HG03045 (cell line): Measurements from ENCODE around the gene SIGMAR1.

Experiments
- ATAC-seq: cut with Tn5 transposase; IDR thresholded peaks from one replicate; pipeline ENCODE4 v1.9.1; 2021; ENCODE audit warnings: mild to moderate bottlenecking, moderate library complexity; ENCODE audit not compliant: unreplicated experiment

The SIGMAR1 gene

GRCh38 chr9:34633166-34633565, 4.4 kb downstream of the SIGMAR1 start:
- no peak for ATAC-seq

- ATAC-seq: no peak
Measured at GRCh38 chr9:34630402-34631154, 7.0 kb downstream of the SIGMAR1 start.

GRCh38 chr9:34629491-34629808, 8.1 kb downstream of the SIGMAR1 start:
- no peak for ATAC-seq

GRCh38 chr9:34628656-34629490, 8.7 kb downstream of the SIGMAR1 start, which contains the start of gene ARID3C:
ARID3C (minus strand) TSS chr9:34629066; CDS start chr9:34628014, 1,052 bp downstream.
- ATAC-seq: no peak

GRCh38 chr9:34627716-34628655, 9.6 kb downstream of the SIGMAR1 start:
- no peak for ATAC-seq

GRCh38 chr9:34625186-34625486, 12.5 kb downstream of the SIGMAR1 start:
- no peak for ATAC-seq

GRCh38 chr9:34624475-34625185, 13.0 kb downstream of the SIGMAR1 start:
- ATAC-seq: no peak

GRCh38 chr9:34623374-34624235, 14.0 kb downstream of the SIGMAR1 start:
- no peak for ATAC-seq

GRCh38 chr9:34620061-34620994, 17.3 kb downstream of the SIGMAR1 start, which contains the start of gene DCTN3:
DCTN3 (minus strand) TSS chr9:34620495; CDS start chr9:34620464, 31 bp downstream.
- ATAC-seq: peak; percentile 98

GRCh38 chr9:34615132-34615531, 22.5 kb downstream of the SIGMAR1 start:
- ATAC-seq: no peak

GRCh38 chr9:34612788-34613390, 24.7 kb downstream of the SIGMAR1 start:
- peak; percentile 40 for ATAC-seq

- ATAC-seq: peak; percentile 87
Measured at GRCh38 chr9:34611811-34612787, 25.5 kb downstream of the SIGMAR1 start, which contains the start of gene RPP25L. RPP25L (minus strand) TSS chr9:34612097; CDS start chr9:34611296, 801 bp downstream.

GRCh38 chr9:34611251-34611810, 26.3 kb downstream of the SIGMAR1 start:
- ATAC-seq: no peak

- no peak for ATAC-seq
Measured at GRCh38 chr9:34610434-34611206, 27.0 kb downstream of the SIGMAR1 start.

GRCh38 chr9:34607331-34607730, 30.3 kb downstream of the SIGMAR1 start:
- no peak for ATAC-seq

GRCh38 chr9:34606905-34607304, 30.7 kb downstream of the SIGMAR1 start:
- ATAC-seq: no peak
